Ishikawa (cell line): ENCODE measurements around the gene BMP6.

Experiments used
- CEBPB ChIP-seq: IDR thresholded peaks from 2 replicates; pipeline ENCODE4 v1.6.1; 2012
- CREB1 ChIP-seq: IDR thresholded peaks from 2 replicates; pipeline ENCODE4 v1.6.1; 2012; ENCODE audit warnings: low read depth
- EGR1 ChIP-seq: IDR thresholded peaks from 2 replicates; pipeline ENCODE4 v1.6.1; 2012
- EP300 ChIP-seq: IDR thresholded peaks from 2 replicates; pipeline ENCODE4 v1.6.1; 2012; ENCODE audit warnings: borderline replicate concordance
- FOXM1 ChIP-seq: IDR thresholded peaks from 2 replicates; pipeline ENCODE4 v1.6.1; 2012; ENCODE audit warnings: low read depth, borderline replicate concordance
- MAX ChIP-seq: IDR thresholded peaks from 2 replicates; pipeline ENCODE4 v1.6.1; 2012
- NFIC ChIP-seq: IDR thresholded peaks from 2 replicates; pipeline ENCODE4 v1.6.1; 2012
- RAD21 ChIP-seq: IDR thresholded peaks from 2 replicates; pipeline ENCODE4 v1.6.1; 2012; ENCODE audit warnings: low read depth
- REST ChIP-seq: IDR thresholded peaks from 2 replicates; pipeline ENCODE4 v1.6.1; 2012; ENCODE audit warnings: low read depth, mild to moderate bottlenecking
- TAF1 ChIP-seq: IDR thresholded peaks from 2 replicates; pipeline ENCODE4 v1.6.1; 2012; ENCODE audit warnings: low read depth, mild to moderate bottlenecking
- TCF12 ChIP-seq: IDR thresholded peaks from 2 replicates; pipeline ENCODE4 v1.6.1; 2012; ENCODE audit warnings: low read depth
- TEAD4 ChIP-seq: IDR thresholded peaks from 2 replicates; pipeline ENCODE4 v1.6.1; 2012
- USF1 ChIP-seq: IDR thresholded peaks from 2 replicates; pipeline ENCODE4 v1.6.1; 2012
- YY1 ChIP-seq: IDR thresholded peaks from 2 replicates; pipeline ENCODE4 v1.6.1; 2012; ENCODE audit warnings: low read depth
- ZBTB7A ChIP-seq: IDR thresholded peaks from 2 replicates; pipeline ENCODE4 v1.6.1; 2012; ENCODE audit warnings: low read depth

Gene BMP6

GRCh38 chr6:7914311-7914710 lies 188.4 kb downstream of the BMP6 start:
- no peak for TF ChIP-seq ZBTB7A
- no peak for TF ChIP-seq YY1
- no peak for TF ChIP-seq TCF12
- no peak for TF ChIP-seq REST
- no peak for TF ChIP-seq CEBPB
- TF ChIP-seq TEAD4 = no peak
- no peak for TF ChIP-seq TAF1
- no peak for TF ChIP-seq CREB1
- TF ChIP-seq USF1 = no peak
- TF ChIP-seq EP300 = no peak
- TF ChIP-seq RAD21 = no peak
- no peak for TF ChIP-seq MAX
- no peak for TF ChIP-seq EGR1
- TF ChIP-seq FOXM1 = no peak
- no peak for TF ChIP-seq NFIC

GRCh38 chr6:7914991-7915789 lies 189.3 kb downstream of the BMP6 start:
- no peak for TF ChIP-seq CREB1
- TF ChIP-seq RAD21 = no peak
- no peak for TF ChIP-seq NFIC
- no peak for TF ChIP-seq YY1
- no peak for TF ChIP-seq EGR1
- TF ChIP-seq REST = no peak
- no peak for TF ChIP-seq CEBPB
- TF ChIP-seq TEAD4 = no peak
- TF ChIP-seq EP300 = no peak
- no peak for TF ChIP-seq TCF12
- no peak for TF ChIP-seq USF1
- no peak for TF ChIP-seq ZBTB7A
- TF ChIP-seq TAF1 = no peak
- TF ChIP-seq FOXM1 = no peak
- TF ChIP-seq MAX = no peak

- TF ChIP-seq FOXM1 (no peak), MAX (no peak), TCF12 (no peak), CEBPB (no peak), RAD21 (no peak), USF1 (no peak)
Measured at GRCh38 chr6:7916959-7917358, 191.1 kb downstream of the BMP6 start.

GRCh38 chr6:7917729-7918128 lies 191.8 kb downstream of the BMP6 start:
- TF ChIP-seq CREB1 = no peak
- no peak for TF ChIP-seq TCF12
- TF ChIP-seq TAF1 = no peak
- TF ChIP-seq FOXM1 = no peak
- TF ChIP-seq REST = no peak
- no peak for TF ChIP-seq EP300
- no peak for TF ChIP-seq ZBTB7A
- TF ChIP-seq EGR1 = no peak
- no peak for TF ChIP-seq NFIC
- no peak for TF ChIP-seq MAX
- TF ChIP-seq CEBPB = no peak
- no peak for TF ChIP-seq TEAD4
- TF ChIP-seq YY1 = no peak
